Activated CD8-positive, alpha-beta memory T cell treated with anti-CD3 and anti-CD28 coated beads for 36 hours (primary cell): Measurements from ENCODE around the gene AOPEP. TPM values are rescaled to one million over a fixed set of nuclear protein-coding genes. Genes with fewer than 3 reads are reported as not detected.

Source experiments
- CTCF ChIA-PET: fragments of 350-600 bp; sonication (Branson Sonifier 250); formaldehyde crosslinking; loops from one replicate; lab custom pipeline; 2021; ENCODE audit warnings: antibody characterized with exemption; lab: Charles Lee
- POLR2A ChIA-PET: fragments of 350-600 bp; sonication (Branson Sonifier 250); formaldehyde crosslinking; loops from one replicate; lab custom pipeline; 2021; ENCODE audit warnings: antibody characterized with exemption; lab: Charles Lee
- total RNA-seq, 2 experiments: library from RNA; stranded (reverse); gene quantifications; one replicate each; pipeline ENCODE4 v1.2.3, GENCODE V29; 2021

AOPEP gene
- total RNA-seq, 2 experiments from 2014 or later: 7.4 to 7.8 TPM

- ChIA-PET POLR2A (no interaction called here), CTCF (no interaction called here)
These were observed 372.0 kb downstream of the AOPEP start for GRCh38 chr9:95098391-95098921.

DNA sequence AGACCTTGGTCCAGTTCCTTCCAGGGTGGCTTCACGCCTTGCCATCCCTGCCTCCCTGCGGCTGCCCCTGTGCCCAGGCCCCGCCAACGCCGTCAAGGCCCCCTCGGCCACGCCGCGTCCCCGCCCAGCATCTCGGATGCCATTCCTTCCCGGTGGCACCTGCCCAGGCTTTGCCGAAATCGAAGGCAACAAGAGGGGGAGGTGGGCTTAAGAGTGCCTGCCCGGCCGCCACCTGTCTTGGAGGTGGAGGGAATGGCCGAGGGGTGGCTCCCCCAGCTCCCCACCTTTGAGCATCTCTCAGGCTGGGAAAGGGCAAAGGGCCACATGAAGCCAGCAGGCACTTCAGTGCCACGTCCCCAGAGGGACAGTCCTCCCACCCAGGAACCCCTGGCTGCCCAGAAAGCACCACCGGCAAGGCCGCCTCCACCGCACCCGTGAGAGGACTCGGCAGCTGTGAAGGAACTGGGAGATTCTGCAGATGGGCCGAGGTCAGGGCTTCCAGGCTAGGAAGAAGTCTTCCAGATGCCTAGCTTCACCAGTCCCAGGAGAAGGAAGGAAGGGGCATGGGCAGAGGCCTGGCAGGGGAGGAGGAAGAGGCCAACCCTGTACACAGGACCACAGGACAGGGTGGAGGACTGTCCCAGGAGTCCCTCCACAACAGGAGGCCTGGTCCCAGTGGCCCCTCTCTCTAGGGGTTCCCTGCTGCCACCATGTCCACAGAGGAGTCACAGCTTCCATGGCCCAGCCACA, 373.0 kb downstream of the AOPEP start:
- ChIA-PET CTCF (no interaction called here), POLR2A (no interaction called here)

DNA sequence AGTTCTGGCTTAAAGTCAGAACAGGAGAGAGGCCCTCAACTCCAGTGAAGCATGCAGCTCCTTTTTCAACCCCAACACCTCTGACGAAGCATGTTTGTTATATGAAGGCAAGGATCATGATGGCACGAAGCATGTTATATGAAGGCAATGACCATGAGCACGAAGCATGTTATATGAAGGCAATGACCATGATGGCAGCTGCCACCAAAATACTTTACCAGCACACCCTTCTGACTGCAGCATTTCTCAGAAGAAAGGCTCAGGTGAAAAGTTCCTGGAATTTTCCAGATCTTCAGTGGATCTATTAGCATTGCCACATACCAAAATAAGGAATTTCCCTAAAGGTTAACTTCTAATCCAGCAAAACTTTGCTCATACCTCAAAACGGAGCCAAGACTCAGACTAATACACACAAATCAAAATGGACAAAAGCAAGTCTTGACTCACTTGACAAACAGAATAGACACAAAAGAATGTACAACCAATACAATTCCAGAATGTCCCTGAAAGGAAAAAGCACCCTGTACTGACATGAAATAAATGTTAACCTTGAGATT, 373.6 kb downstream of the AOPEP start:
- ChIA-PET CTCF (no interaction called here), POLR2A (no interaction called here)

DNA sequence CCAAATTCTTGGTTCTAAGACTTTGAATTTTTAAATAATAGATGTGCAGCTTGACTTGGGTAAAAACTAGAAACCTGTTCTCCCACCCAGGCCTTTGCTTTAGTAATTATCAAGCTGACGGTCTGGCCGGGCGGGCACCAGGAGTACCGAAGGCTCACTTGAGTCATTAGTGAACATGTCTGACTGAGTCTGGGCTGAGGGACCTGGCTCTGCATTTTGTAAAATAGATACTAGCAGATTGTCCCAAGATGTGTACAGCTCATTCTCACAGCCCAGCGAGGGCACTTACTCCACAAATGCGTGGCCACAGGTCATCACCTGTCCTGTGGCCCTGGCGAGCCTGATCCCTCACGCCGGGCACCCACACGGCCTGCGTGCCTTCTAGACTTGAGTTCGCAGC, 374.8 kb downstream of the AOPEP start:
- ChIA-PET CTCF (no interaction called here), POLR2A (no interaction called here)

- POLR2A ChIA-PET: no interaction called here
- CTCF ChIA-PET: no interaction called here
These were observed 375.5 kb downstream of the AOPEP start for GRCh38 chr9:95102001-95102433.

GRCh38 chr9:95102572-95102971, 376.1 kb downstream of the AOPEP start:
- ChIA-PET POLR2A (no interaction called here), CTCF (no interaction called here)

- POLR2A ChIA-PET: no interaction called here
- CTCF ChIA-PET: no interaction called here
These were observed 376.8 kb downstream of the AOPEP start for GRCh38 chr9:95103281-95103771.

- ChIA-PET POLR2A (no interaction called here), CTCF (no interaction called here)
These were observed 377.5 kb downstream of the AOPEP start for GRCh38 chr9:95103871-95104580.

DNA sequence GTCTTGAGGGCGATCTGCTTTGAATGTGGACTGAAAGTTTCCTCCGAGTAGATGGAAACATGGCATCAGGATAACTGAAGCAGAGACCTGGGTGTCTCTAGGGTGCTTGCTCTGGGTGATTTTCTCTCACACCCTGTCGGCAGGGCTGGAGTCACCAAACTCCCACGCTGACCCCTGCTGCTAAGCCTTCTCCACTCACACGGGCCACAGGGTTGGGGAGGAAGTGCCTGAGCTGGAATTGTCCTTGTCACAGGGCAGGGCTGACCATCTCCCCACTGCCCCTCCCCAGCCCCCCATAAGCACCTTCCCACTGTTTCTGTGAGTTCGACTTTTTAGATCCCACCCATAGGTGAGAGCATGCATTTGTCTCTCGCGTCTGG, 378.1 kb downstream of the AOPEP start:
- ChIA-PET CTCF (no interaction called here), POLR2A (no interaction called here)

GRCh38 chr9:95104980-95105379, 378.5 kb downstream of the AOPEP start:
- POLR2A ChIA-PET: no interaction called here
- CTCF ChIA-PET: no interaction called here

DNA sequence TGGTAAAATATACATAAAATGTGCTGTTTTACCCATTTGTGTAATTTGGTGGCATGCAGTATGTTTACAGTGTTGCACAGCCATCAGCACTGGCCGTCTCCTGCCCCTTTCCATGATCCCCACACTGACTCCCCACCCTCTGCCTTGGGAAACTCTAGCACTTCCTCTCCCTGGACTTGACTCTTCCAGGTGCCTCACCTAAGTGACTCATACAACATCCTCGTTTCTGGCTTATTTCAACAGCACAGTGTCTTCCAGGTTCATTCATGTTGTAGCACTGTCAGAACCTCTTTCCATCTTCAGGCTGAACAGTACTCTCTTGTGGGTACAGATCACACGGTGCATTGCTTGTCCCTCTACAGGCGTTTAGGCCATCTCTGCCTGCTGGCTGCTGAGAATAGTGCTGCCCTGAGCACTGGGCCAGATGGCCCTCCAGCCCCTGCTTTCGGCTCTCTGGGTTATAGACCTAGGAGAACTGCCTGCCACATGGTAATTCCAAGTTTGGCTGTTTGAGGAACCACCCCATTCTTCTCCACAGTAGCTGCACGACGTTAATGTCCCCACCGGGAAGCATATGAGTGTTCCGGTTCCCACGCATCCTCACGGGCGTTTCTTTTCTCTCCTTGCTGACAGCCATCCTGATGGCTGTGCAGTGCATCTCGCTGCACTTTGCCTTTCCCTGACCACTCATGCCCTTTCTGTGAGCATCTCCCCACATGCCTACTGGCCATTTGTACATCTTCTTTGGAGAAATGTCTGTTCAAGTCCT, 379.2 kb downstream of the AOPEP start:
- ChIA-PET CTCF (no interaction called here), POLR2A (no interaction called here)

- ChIA-PET POLR2A (no interaction called here), CTCF (no interaction called here)
These were observed 380.7 kb downstream of the AOPEP start for GRCh38 chr9:95107001-95107749.

DNA sequence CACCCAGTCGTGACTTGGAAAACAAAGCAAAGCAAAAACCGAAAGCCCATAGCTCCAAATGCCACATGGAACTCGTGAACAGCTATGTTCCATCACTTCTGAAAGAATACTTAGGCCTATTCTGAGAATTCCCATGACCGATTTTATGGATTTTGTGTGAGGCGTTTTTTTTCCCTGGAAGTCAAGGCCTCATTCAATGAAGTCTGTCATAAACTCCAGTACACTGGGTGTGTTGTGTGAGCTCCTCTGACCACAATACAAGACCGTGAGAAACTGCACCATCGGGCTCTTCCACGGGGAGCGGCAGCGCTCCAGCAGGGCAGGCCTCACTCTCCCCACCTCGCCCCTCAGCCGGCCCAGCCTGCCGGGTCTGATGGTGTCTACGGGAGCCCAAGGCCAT, 381.5 kb downstream of the AOPEP start:
- ChIA-PET POLR2A (no interaction called here), CTCF (no interaction called here)

- ChIA-PET POLR2A (no interaction called here), CTCF (interaction anchor here (0.7 kb wide), 1 partner anchor 70 kb away, joined by 3 read pairs; no protein-coding TSS in a partner anchor)
These were observed 382.3 kb downstream of the AOPEP start for GRCh38 chr9:95108777-95109176.

GRCh38 chr9:95109456-95109855, 383.0 kb downstream of the AOPEP start:
- CTCF ChIA-PET: interaction anchor here (0.7 kb wide), 1 partner anchor 70 kb away, joined by 3 read pairs; no protein-coding TSS in a partner anchor
- POLR2A ChIA-PET: no interaction called here

- POLR2A ChIA-PET: no interaction called here
These were observed 384.5 kb downstream of the AOPEP start for GRCh38 chr9:95110921-95111525.

DNA sequence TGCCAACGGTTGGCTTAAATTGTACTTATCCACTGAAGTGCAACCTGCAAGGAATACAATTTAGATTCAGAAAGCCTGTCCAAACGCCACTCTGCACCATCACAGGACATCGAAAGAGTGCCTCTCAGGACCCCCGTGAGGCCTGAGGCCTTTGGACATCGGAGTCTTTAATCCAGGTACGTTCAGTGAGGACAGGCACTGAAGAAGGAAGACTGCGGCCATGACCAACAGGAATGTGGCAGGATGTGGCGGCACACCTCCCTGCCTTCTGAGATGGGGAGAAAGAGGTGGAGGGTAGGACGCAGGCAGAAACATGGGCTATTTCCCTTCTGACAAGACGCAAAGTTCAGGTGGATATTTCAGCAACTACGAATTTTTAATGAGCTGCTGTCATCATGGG, 385.2 kb downstream of the AOPEP start:
- CTCF ChIA-PET: interaction anchor here (1.2 kb wide), 1 partner anchor 20 kb away, joined by 3 read pairs; no protein-coding TSS in a partner anchor

More at GRCh38 chr9:95110921-95111525, 384.5 kb downstream of the AOPEP start:
- CTCF ChIA-PET: no interaction called here

More for the DNA sequence above, 385.2 kb downstream of the AOPEP start:
- POLR2A ChIA-PET: no interaction called here
